ENCODE results near the gene ATG4A.

- TF ChIP-seq E2F4 (CRISPR knock-in tag; IDR thresholded peaks at IDR 0.05; ENCODE audit: borderline replicate concordance, low read depth) (no peak), ESRRA (CRISPR knock-in tag; IDR thresholded peaks at IDR 0.05; ENCODE audit: borderline replicate concordance) (no peak), CTCF (IDR thresholded peaks at IDR 0.05) (no peak), FOXK1 (CRISPR knock-in tag; IDR thresholded peaks at IDR 0.05) (no peak), MAX (CRISPR knock-in tag; IDR thresholded peaks at IDR 0.05) (no peak), USF1 (CRISPR knock-in tag; IDR thresholded peaks at IDR 0.05) (no peak), NFE2L1 (CRISPR knock-in tag; IDR thresholded peaks at IDR 0.05) (no peak), HMGA2 (CRISPR knock-in tag; IDR thresholded peaks at IDR 0.05) (no peak), ZSCAN18 (CRISPR knock-in tag; IDR thresholded peaks at IDR 0.05) (no peak), ARID4B (CRISPR knock-in tag; IDR thresholded peaks at IDR 0.05; ENCODE audit: borderline replicate concordance) (no peak), FOXJ3 (CRISPR knock-in tag; IDR thresholded peaks at IDR 0.05; ENCODE audit: borderline replicate concordance) (no peak)
Observed at GRCh38 chrX:108162265-108162664, 70.7 kb downstream of the ATG4A start.

Measured in WTC11 (cell line).